Measurements from ENCODE around the gene C19orf38.

GRCh38 chr19:10800488-10800887 is 47.7 kb upstream of the C19orf38 start:
- TF ChIP-seq, protein P1, sequence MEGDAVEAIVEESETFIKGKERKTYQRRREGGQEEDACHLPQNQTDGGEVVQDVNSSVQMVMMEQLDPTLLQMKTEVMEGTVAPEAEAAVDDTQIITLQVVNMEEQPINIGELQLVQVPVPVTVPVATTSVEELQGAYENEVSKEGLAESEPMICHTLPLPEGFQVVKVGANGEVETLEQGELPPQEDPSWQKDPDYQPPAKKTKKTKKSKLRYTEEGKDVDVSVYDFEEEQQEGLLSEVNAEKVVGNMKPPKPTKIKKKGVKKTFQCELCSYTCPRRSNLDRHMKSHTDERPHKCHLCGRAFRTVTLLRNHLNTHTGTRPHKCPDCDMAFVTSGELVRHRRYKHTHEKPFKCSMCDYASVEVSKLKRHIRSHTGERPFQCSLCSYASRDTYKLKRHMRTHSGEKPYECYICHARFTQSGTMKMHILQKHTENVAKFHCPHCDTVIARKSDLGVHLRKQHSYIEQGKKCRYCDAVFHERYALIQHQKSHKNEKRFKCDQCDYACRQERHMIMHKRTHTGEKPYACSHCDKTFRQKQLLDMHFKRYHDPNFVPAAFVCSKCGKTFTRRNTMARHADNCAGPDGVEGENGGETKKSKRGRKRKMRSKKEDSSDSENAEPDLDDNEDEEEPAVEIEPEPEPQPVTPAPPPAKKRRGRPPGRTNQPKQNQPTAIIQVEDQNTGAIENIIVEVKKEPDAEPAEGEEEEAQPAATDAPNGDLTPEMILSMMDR (IDR thresholded peaks at IDR 0.05; ENCODE audit: extremely low read depth in 1 of 2, insufficient read depth in 1 of 2, low read depth in 1 of 2, low read length in 2 of 2): no peak
- TF ChIP-seq POLR2AphosphoS5 (IDR thresholded peaks at IDR 0.05; ENCODE audit: insufficient read depth, low read depth, low read length): no peak
- no peak for TF ChIP-seq MYC (IDR thresholded peaks at IDR 0.05; ENCODE audit: low read depth, low read length)

All from endothelial cell of umbilical vein (primary cell).